Naive B cell (primary cell): ENCODE data around the gene FAM169A. TPM values are rescaled to one million over a fixed set of nuclear protein-coding genes. Genes with fewer than 3 reads are reported as not detected.
A peak's percentile ranks its signal among the peaks of the same experiment; 100 is the strongest.
"Not testable (repeated sequence)": the region's sequence is repeated elsewhere in the genome, so short reads cannot be mapped to it uniquely, and the experiment has no call there.

ENCODE experiments used
- ATAC-seq, 2 donors: fragments of 150-1000 bp; cut with Tn5 transposase; 2 replicates each; pipeline ENCODE4 v1.10.0; 2021; ENCODE audit warnings: low read depth in 2 of 2, mild to moderate bottlenecking in 2 of 2, moderate library complexity in 2 of 2
- DNase-seq: peaks from one replicate; pipeline ENCODE4 v3.0.0; 2022
- H3K27ac Mint-ChIP-seq, 6 donors: one replicate each; pipeline ENCODE4 v1.8.0; 2020 to 2022; ENCODE audit warnings: mild to moderate bottlenecking in 6 of 6, mixed read lengths in 6 of 6, moderate library complexity in 5 of 6, inconsistent platforms in 2 of 6
- H3K27me3 Mint-ChIP-seq, 3 donors: one replicate each; pipeline ENCODE4 v1.8.0; 2021 to 2022; ENCODE audit warnings: mixed read lengths in 3 of 3, mild to moderate bottlenecking in 1 of 3
- H3K36me3 Mint-ChIP-seq, 2 donors: one replicate each; pipeline ENCODE4 v1.8.0; 2020 to 2022; ENCODE audit warnings: mixed read lengths in 2 of 2, inconsistent platforms in 1 of 2, mild to moderate bottlenecking in 1 of 2
- H3K4me1 Mint-ChIP-seq, 3 donors: one replicate each; pipeline ENCODE4 v1.8.0; 2020 to 2022; ENCODE audit warnings: mixed read lengths in 3 of 3, inconsistent platforms in 1 of 3, mild to moderate bottlenecking in 1 of 3, moderate library complexity in 1 of 3
- H3K4me3 Mint-ChIP-seq, 8 donors: one replicate each; pipeline ENCODE4 v1.8.0; 2020 to 2022; ENCODE audit warnings: mild to moderate bottlenecking in 8 of 8, mixed read lengths in 8 of 8, moderate library complexity in 8 of 8, inconsistent platforms in 2 of 8
- H3K9me3 Mint-ChIP-seq, 7 donors: one replicate each; pipeline ENCODE4 v1.8.0; 2020 to 2022; ENCODE audit warnings: mixed read lengths in 7 of 7, mild to moderate bottlenecking in 5 of 7, inconsistent platforms in 2 of 7, moderate library complexity in 1 of 7
- polyA plus RNA-seq, 6 donors: library from polyadenylated mRNA; unstranded; fragments of 300-500 nt; fragmentation: Illumina TruSeq; gene quantifications; one replicate each; pipeline ENCODE4 v1.2.3, GENCODE V29; 2021; ENCODE audit warnings: low read depth in 6 of 6

The FAM169A gene
- polyA plus RNA-seq, 6 donors from 2014 or later = 3.0 to 9.2 (median 7.5) TPM

DNA sequence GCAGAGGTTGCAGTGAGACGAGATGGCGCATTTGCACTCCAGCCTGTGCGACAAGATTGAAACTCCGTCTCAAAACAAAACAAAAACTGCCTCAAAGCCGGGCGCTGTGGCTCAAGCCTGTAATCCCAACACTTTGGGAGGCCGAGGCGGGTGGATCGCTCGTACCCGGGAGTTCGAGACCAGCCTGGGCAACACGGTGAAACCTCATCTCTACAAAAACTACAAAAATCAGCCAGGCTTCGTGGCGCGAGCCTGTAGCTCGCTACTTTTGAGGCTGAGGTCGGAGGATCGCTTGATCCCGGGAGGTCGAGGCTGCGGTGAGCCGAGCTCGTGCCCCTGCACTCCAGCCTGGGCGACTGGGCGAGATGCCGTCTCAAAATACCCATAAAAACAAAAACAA, 100.3 kb downstream of the FAM169A start:
- Mint-ChIP-seq H3K4me1 (peaks cover 5 to 37% (median 11%) of the 10 kb centered on the region in 3 donors), H3K27ac (peak overlapping the region in 3 of 6 donors; percentile 36 to 99 (median 95)), H3K4me3 (peak overlapping the region; percentile 95 to 100 (median 100)), H3K36me3 (peaks cover 7 to 9% of the 10 kb centered on the region in 2 donors), H3K27me3 (no peaks in the 10 kb centered on the region), H3K9me3 (no peaks in the 10 kb centered on the region)
- ATAC-seq = no peak
- no peak for DNase-seq

DNA sequence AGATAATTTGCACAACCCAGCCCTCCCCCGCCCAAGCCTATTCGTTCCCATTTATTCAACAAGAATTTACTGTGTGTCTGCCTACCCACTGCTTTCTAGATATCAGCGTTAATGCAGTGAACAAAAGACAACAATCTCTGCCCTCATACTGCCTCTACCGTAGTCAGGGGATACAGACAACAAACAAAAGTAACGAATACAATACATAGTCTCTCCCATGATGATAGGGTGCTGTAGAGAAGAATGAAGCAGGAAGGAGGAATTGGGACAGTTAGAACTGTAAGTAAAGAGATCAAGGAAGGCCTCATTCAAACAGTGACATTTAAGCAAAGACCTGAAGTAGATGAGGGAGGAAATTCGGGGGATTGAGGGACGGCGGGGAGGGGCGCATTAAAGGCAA, 101.0 kb downstream of the FAM169A start:
- H3K27me3 Mint-ChIP-seq = no peaks in the 10 kb centered on the region
- H3K9me3 Mint-ChIP-seq = no peaks in the 10 kb centered on the region

DNA sequence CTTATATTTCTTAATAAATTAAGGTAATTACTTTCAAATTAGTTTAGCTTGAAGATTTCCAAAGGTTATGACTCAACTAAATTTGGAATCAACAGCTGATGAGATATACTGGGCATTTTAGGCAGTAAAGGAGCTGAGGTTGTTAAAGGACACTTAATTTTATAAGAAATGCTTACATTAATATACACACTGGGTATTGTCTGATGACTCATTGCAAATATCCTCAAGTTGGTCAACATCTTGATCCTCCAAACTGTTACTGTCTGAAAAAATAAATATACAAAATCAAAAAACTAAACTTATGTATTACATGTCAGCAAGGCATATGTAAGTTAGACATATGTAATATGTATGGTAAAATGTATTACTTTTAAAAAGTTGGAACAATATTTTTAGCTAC, 102.7 kb downstream of the FAM169A start:
- Mint-ChIP-seq H3K4me3 (no peak overlapping the region), H3K36me3 (peaks cover 9 to 11% of the 10 kb centered on the region in 2 donors), H3K27ac (no peak overlapping the region), H3K27me3 (no peaks in the 10 kb centered on the region), H3K9me3 (no peaks in the 10 kb centered on the region), H3K4me1 (peaks cover 5 to 38% (median 18%) of the 10 kb centered on the region in 3 donors)
- ATAC-seq (no peak), DNase-seq (no peak)

More for the DNA sequence above, 101.0 kb downstream of the FAM169A start:
- ATAC-seq (no peak), DNase-seq (no peak)
- H3K4me3 Mint-ChIP-seq = peak overlapping the region; percentile 39 to 100 (median 88)
- peaks cover 9 to 10% of the 10 kb centered on the region in 2 donors for H3K36me3 Mint-ChIP-seq
- peaks cover 5 to 40% (median 18%) of the 10 kb centered on the region in 3 donors for H3K4me1 Mint-ChIP-seq
- H3K27ac Mint-ChIP-seq = peak overlapping the region in 3 of 6 donors; percentile 36 to 93 (median 76)

DNA sequence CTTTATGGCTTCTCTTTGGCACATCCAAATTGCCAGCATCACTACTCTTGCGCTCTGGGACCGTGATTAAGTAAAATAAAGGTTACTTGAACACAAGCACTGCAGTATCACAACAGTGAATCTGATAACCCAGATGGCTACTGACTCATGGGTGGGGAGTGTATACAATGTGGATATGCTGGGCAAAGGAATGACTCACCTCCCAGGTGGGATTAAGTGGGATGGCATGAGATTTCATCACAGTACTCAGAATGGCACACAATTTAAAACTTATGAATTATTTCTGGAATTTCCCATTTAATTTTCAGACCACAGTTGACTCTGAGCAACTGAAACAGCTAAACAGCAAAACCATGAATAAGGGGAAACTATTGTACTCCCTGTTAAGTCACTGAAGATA, 103.6 kb downstream of the FAM169A start:
- Mint-ChIP-seq H3K9me3 (no peaks in the 10 kb centered on the region), H3K4me1 (peaks cover 5 to 32% (median 18%) of the 10 kb centered on the region in 3 donors), H3K27ac (no peak overlapping the region), H3K36me3 (peaks cover 11 to 14% of the 10 kb centered on the region in 2 donors), H3K4me3 (no peak overlapping the region), H3K27me3 (no peaks in the 10 kb centered on the region)
- DNase-seq (no peak), ATAC-seq (no peak)

DNA sequence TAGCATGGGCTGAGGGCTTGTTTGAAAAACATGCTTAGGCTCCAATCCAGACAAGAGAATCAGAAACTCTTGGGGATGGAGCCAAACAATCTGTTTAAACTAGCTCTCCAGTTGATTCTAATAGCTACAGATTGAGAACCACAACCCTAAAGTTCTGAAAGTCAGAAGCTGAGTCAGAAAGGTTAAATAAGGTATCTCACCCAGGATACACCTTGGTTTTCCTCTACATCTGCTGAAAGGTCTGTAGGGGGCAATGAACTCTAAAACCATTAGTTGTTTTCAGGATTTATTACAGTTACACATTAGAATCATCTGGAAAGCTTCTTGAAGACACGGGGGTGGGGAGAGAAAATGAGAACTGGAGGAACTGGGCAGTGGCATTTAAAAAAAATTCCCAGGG, 104.9 kb downstream of the FAM169A start:
- DNase-seq = no peak
- Mint-ChIP-seq H3K9me3 (peaks cover 0 to 6% (median 3%) of the 10 kb centered on the region in 7 donors), H3K27me3 (no peaks in the 10 kb centered on the region), H3K4me1 (peaks cover 5 to 25% (median 13%) of the 10 kb centered on the region in 3 donors), H3K36me3 (peaks cover 14 to 23% of the 10 kb centered on the region in 2 donors), H3K4me3 (no peak overlapping the region), H3K27ac (peak overlapping the region in 3 of 6 donors; percentile 2 to 87 (median 69))
- ATAC-seq = no peak

DNA sequence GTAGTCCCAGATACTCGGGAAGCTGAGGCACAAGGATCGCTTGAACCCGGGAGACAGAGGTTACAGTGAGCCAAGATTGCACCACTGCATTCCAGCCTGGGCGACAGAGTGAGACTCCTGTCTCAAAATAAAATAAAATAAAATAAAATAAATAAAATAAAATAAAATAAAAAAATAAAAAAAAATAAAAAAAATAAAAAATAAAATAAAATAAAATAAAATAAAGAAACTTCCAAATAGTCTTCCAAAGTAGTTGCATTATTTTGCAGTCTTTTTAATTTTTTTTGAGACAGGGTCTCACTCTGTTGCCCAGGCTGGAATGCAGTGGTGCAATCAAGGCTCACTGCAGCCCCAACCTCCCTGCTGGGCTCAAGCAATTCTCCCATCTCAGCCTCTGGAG, 117.4 kb downstream of the FAM169A start:
- ATAC-seq, DNase-seq, H3K9me3 Mint-ChIP-seq, H3K4me3 Mint-ChIP-seq, H3K27ac Mint-ChIP-seq, H3K27me3 Mint-ChIP-seq, H3K4me1 Mint-ChIP-seq: not testable (repeated sequence)
- peaks cover 24 to 29% of the 10 kb centered on the region in 2 donors for H3K36me3 Mint-ChIP-seq

DNA sequence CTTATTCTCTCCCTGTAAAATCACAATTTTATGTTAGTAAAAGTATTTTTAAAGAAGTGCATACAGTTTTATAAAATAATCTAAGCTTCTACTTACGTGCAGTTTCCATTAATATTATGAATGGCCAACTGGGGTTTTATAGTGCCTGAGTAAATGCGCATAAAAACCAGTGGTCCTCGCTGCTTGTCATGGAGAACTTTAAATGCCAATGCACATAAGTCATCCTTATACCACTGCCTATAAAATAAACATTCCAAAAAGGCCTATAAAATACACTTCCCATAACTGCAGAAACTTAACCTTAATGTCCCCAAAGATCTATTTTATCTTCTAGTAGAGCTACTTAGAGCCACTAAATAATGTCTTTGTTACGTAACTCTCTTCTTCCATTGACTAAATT, 127.8 kb downstream of the FAM169A start:
- Mint-ChIP-seq H3K4me1 (no peaks in the 10 kb centered on the region), H3K27me3 (no peaks in the 10 kb centered on the region), H3K27ac (no peak overlapping the region), H3K9me3 (no peaks in the 10 kb centered on the region), H3K36me3 (peaks cover 20 to 33% of the 10 kb centered on the region in 2 donors), H3K4me3 (no peak overlapping the region)
- no peak for DNase-seq
- ATAC-seq = no peak

DNA sequence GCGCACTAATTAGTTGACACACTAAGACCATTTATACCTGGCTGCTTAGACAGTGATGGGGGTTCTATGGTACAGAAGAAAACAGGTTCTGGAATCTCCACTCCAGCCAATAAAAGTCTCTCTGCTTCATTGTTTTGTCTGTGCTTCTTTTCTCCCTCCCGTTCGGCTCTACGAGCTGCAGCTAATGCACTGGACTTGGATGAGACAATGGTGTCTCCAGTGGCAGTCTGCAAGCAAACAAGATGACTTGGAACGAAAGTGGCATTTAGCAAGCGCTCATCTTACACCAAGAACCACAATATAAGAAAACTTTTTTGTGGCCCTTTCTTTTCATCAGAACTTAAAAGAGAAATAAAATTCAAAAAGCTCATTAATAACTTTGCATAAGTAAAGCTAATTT, 129.4 kb downstream of the FAM169A start:
- peaks cover 17 to 37% of the 10 kb centered on the region in 2 donors for H3K36me3 Mint-ChIP-seq
- no peaks in the 10 kb centered on the region for H3K27me3 Mint-ChIP-seq
- DNase-seq = no peak
- no peaks in the 10 kb centered on the region for H3K4me1 Mint-ChIP-seq
- H3K4me3 Mint-ChIP-seq = no peak overlapping the region
- H3K9me3 Mint-ChIP-seq = no peaks in the 10 kb centered on the region
- no peak overlapping the region for H3K27ac Mint-ChIP-seq
- ATAC-seq = no peak

Other genes starting within 250 kb of the FAM169A start
- 10 to 100 TPM in 1 of 6 donors, 1 to 10 TPM in 5; 3.3 to 10.3 (median 4.9) TPM for gene ENC1, start 225.7 kb downstream of the FAM169A start, polyA plus RNA-seq
- 10 to 100 TPM; 62.4 to 87.8 (median 69.8) TPM for gene HEXB, start 181.2 kb downstream of the FAM169A start, polyA plus RNA-seq
- gene GFM2, start 99.3 kb downstream of the FAM169A start, polyA plus RNA-seq = 10 to 100 TPM in 4 of 6 donors, 1 to 10 TPM in 2; 7.1 to 13.0 (median 10.5) TPM
- 10 to 100 TPM; 39.9 to 93.1 (median 64.7) TPM for gene NSA2, start 99.1 kb downstream of the FAM169A start, polyA plus RNA-seq
- gene GCNT4, start 186.2 kb upstream of the FAM169A start, polyA plus RNA-seq = not detected